HG03175 (cell line): ENCODE data around the gene BCAS3.
A peak's percentile ranks its signal among the peaks of the same experiment; 100 is the strongest.

Experiments used
- ATAC-seq: cut with Tn5 transposase; IDR thresholded peaks from one replicate; pipeline ENCODE4 v1.9.1; 2021; ENCODE audit warnings: mild to moderate bottlenecking, moderate library complexity; ENCODE audit not compliant: unreplicated experiment

BCAS3 gene

GRCh38 chr17:61409301-61410112, 731.9 kb downstream of the BCAS3 start:
- no peak for ATAC-seq

- no peak for ATAC-seq
Observed at GRCh38 chr17:61410141-61411010, 732.7 kb downstream of the BCAS3 start.

- no peak for ATAC-seq
Observed at GRCh38 chr17:61411011-61411260, 733.3 kb downstream of the BCAS3 start.

GRCh38 chr17:61411261-61412142, 733.9 kb downstream of the BCAS3 start:
- ATAC-seq: peak; percentile 4

GRCh38 chr17:61412143-61412859, 734.6 kb downstream of the BCAS3 start:
- ATAC-seq: peak; percentile 60

- ATAC-seq: no peak
Observed at GRCh38 chr17:61412860-61413660, 735.4 kb downstream of the BCAS3 start.

- no peak for ATAC-seq
Observed at GRCh38 chr17:61413661-61414126, 736.0 kb downstream of the BCAS3 start.

- ATAC-seq: no peak
Observed at GRCh38 chr17:61414141-61414935, 736.7 kb downstream of the BCAS3 start.

GRCh38 chr17:61414936-61415251, 737.2 kb downstream of the BCAS3 start:
- ATAC-seq: no peak

GRCh38 chr17:61415374-61416210, 737.9 kb downstream of the BCAS3 start:
- no peak for ATAC-seq

- ATAC-seq: no peak
Observed at GRCh38 chr17:61416211-61416539, 738.5 kb downstream of the BCAS3 start.

GRCh38 chr17:61416540-61417363, 739.1 kb downstream of the BCAS3 start:
- peak; percentile 46 for ATAC-seq

GRCh38 chr17:61418449-61418848, 740.8 kb downstream of the BCAS3 start:
- ATAC-seq: no peak

- no peak for ATAC-seq
Observed at GRCh38 chr17:61419496-61420046, 741.9 kb downstream of the BCAS3 start.

- no peak for ATAC-seq
Observed at GRCh38 chr17:61420052-61420451, 742.4 kb downstream of the BCAS3 start.

GRCh38 chr17:61420745-61421398, 743.2 kb downstream of the BCAS3 start:
- no peak for ATAC-seq

GRCh38 chr17:61421460-61421859, 743.8 kb downstream of the BCAS3 start:
- ATAC-seq: no peak
